ENCODE data around the gene LHPP.

GRCh38 chr10:124521429-124521871 lies 59.8 kb downstream of the LHPP start:
- TF ChIP-seq EZH2phosphoT487 (IDR thresholded peaks at IDR 0.05; ENCODE audit: insufficient read depth, low read depth), result no peak
- TF ChIP-seq EZH2 (IDR thresholded peaks at IDR 0.05; ENCODE audit: insufficient read depth, poor library complexity, severe bottlenecking), result no peak

Measured in GM23248 (cell line).